ENCODE measurements around the gene ADGRD1.

ADGRD1 gene

DNA sequence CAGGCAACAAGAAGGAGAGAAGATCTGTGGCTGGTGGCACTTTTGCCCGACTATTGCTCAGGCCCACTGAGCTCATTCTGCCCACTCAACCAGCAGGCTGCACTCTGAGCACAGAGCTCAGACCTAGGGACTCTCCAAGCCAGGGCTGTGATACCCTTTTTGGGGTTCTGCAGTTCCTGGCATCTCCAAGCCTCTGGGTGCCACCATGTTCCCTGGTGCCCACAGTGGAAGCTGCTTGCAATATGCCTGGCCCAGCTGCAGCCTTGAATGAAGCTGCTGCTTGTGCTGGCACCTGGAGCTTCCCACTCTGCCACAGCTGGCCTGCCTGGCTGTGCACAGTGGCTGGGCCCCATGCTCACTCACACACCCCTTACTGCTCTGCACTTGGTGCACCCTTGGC is 236.1 kb downstream of the ADGRD1 start:
- TF ChIP-seq, protein P1, sequence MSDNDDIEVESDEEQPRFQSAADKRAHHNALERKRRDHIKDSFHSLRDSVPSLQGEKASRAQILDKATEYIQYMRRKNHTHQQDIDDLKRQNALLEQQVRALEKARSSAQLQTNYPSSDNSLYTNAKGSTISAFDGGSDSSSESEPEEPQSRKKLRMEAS (IDR thresholded peaks at IDR 0.05; ENCODE audit: low read depth, low read length): no peak
- no peak for TF ChIP-seq CTCF (IDR thresholded peaks at IDR 0.05; ENCODE audit: low read depth, low read length)
- TF ChIP-seq MYC (IDR thresholded peaks at IDR 0.05; ENCODE audit: low read depth, low read length): no peak
- no peak for TF ChIP-seq POLR2A (IDR thresholded peaks at IDR 0.05; ENCODE audit: extremely low read depth, insufficient read length)
- no peak overlapping the region for H3K4me3 ChIP-seq (ENCODE audit: low read depth, low read length)
- no peak for DNase-seq (ENCODE audit: low read depth)

DNA sequence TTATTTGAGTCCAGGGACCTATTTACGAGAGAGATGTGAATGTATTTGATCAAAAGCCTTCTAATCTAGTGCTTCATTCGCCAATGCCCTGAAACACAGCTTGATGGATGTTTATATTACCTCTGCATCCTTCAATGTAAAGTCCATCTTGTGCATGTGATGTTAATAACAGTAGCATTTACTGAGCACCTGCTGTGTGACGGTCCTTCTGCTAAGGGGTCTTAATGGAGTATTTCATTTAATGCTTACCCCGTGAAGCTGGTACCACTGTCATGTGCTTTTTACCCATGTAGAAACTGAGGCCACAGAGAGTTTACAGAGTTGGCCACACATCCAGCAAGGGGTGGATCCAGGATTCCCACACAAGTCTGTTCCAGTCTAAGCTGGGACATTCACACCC is 237.3 kb downstream of the ADGRD1 start:
- no peak for DNase-seq (ENCODE audit: low read depth)
- H3K4me3 ChIP-seq (ENCODE audit: low read depth, low read length): no peak overlapping the region
- TF ChIP-seq CTCF (IDR thresholded peaks at IDR 0.05; ENCODE audit: low read depth, low read length) (no peak), MYC (IDR thresholded peaks at IDR 0.05; ENCODE audit: low read depth, low read length) (no peak), POLR2A (IDR thresholded peaks at IDR 0.05; ENCODE audit: extremely low read depth, insufficient read length) (no peak)
- TF ChIP-seq, protein P1 (IDR thresholded peaks at IDR 0.05; ENCODE audit: low read depth, low read length): no peak

All from NB4 (cell line).